GM19240 (cell line): ENCODE data around the gene OPN1MW3.
"Not testable (repeated sequence)": the region's sequence is repeated elsewhere in the genome, so short reads cannot be mapped to it uniquely, and the experiment has no call there.

ENCODE experiments used
- DNase-seq: peaks from one replicate; pipeline ENCODE4 v3.0.0; 2011; ENCODE audit warnings: low spot score; ENCODE audit not compliant: insufficient read length

OPN1MW3 gene

DNA sequence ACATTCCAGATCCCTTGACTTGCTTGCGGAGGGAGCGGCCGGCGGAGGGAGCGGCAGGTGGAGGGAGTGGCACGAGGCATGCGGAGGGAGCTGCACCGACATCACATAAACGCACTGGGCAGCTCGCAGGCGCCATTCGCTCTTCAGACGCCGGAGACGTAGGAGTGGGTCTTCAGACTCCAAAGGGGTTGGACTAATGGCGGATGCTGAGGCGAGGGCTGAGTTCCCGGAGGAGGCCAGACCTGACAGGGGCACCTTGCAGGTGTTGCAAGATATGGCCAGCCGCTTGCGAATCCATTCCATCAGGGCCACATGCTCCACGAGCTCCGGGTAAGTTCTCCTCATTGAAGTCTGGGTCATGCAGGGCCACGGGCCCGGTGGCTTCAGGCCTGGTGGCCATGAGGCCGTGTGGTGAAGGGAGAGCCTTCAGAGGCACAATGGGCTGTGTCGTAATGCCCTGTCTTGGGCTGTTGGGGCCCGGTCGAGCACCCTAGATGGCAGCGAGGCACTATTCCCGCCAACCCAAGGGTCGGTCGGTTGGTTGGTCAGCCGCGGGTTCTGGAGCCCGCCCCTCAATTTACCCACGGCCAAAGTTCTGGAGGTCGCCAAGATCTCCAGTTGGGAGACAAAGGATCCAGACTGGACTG lies 38.4 kb downstream of the OPN1MW3 start, which contains the start of gene TKTL1:
Gene TKTL1, plus strand, starts transcription at position 132 of the 647 bp plus-strand sequence. Its CDS starts 65 bp downstream, at position 197.
- no peak for DNase-seq

DNA sequence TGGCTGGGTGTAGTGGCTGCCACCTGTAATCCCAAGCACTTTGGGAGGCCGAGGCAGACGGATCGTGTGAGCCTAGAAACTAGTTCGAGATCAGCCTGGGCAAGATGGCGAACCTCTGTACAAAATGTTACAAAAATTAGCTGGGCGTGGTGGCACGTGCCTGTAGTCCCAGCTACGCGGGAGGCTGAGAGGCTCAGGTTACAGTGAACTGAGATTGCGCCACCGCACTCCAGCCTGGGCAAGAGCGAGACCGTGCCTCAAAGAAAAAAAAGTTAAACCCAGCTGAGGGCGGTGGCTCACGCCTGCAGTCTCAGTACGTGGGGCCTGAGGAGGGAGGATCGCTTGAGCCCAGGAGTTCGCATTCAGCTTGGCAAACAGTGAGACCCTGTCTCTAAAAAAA lies 39.3 kb downstream of the OPN1MW3 start:
- DNase-seq, result no peak

DNA sequence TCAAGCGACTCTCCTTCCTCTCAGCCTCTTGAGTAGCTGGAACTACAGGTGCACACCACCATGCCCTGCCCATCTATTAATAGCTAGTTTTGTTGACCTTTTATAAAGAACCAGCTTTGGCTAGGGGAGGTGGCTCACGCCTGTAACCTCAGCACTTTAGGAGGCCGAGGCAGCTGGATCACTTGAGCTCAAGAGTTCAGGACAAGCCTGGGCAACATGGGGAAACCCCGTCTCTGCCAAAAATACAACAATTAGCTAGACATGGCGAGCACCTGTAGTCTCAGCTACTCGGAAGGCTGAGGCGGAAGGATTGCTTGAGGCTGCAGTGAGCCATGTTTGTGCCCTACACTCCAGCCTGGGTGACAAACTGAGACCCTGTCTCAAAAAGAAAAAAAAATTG lies 40.9 kb downstream of the OPN1MW3 start:
- DNase-seq, result no peak

DNA sequence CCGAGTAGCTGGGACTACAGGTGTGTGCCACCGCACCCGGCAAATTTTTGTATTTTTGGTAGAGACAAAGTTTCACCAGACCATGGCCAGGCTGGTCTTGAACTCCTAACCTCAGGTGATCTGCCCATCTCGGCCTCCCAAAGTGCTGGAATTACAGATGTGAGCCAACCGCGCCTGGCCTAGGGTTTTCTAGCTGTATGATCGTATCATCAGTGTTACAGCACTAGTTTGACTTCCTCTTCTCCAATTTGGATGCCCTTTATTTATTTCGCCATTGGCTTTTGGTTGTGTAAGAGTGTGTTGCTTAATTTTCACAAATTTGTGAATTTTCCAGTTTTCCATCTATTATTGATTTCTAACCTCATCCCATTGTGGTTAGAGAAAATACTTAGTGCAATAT lies 43.4 kb downstream of the OPN1MW3 start:
- DNase-seq, result no peak

- not testable (repeated sequence) for DNase-seq
These were observed 45.6 kb downstream of the OPN1MW3 start for GRCh38 chrX:154302998-154303397.

DNA sequence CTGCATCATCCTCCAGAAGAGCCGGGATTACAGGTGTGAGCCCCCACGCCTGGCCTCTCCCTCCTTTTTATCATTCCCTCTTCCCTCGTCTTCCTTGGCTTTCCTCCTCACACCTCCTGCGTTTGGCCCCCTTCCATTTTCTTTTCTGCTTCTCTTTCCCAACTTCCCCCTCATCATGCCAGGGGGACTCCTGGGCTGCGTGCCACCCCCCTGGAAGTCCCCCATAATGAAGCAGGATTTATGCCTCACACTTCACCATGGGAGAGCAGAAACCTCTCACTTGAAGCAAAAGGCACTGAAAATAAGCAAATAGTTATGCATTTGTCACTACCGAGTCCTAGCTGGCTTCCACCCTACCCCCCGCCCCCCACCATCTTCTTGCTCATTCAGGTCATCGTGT lies 46.1 kb downstream of the OPN1MW3 start:
- DNase-seq, result no peak

DNA sequence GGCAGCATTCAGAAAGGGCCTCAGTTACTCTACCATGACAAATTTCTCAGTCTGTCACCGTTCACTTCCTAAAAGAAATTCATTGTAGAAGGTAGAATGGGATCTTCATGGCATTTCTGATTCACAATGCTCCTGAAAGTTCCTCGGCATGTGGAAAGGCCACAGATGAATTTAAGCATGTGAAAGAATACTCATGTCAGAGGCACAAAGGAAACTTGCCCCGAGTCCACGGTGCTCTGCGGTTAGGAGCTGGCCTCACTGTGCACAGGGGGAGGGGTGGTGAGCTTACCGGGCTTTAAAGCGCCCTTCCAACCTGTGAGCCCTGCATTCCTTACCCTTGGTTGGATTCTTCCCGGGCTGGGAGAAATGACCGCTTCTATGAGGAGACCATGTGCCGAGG lies 47.5 kb downstream of the OPN1MW3 start:
- no peak for DNase-seq

DNA sequence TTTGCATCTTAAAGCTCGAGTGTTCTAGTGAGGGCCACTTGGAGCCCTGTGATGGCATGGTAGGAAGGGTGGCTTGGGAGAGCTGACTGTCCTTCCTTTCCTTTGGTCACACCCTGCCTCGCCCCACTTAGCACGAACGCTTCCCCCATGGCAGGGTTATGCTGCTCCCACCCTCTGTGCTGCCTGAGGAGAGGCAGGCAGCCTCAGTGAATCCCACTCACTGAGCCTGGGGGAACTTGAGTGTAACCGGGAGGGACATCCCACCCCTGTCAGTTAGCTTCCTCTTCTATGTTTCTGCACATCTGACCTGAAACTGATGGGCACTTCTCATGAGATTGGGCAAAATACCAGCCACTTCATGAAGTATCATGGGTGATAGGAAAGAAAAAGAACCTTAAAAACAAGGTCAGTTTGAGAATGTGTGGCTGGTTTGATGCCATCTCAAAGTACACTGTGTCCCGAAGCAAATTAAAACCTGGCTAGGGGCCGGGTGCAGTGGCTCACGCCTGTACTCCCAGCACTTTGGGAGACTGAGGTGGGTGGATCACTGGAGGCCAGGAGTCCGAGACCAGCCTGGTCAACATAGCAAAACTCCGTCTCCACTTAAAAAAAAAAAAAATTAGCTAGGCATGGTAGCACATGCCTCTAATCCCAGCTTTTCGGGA lies 48.3 kb downstream of the OPN1MW3 start:
- no peak for DNase-seq

DNA sequence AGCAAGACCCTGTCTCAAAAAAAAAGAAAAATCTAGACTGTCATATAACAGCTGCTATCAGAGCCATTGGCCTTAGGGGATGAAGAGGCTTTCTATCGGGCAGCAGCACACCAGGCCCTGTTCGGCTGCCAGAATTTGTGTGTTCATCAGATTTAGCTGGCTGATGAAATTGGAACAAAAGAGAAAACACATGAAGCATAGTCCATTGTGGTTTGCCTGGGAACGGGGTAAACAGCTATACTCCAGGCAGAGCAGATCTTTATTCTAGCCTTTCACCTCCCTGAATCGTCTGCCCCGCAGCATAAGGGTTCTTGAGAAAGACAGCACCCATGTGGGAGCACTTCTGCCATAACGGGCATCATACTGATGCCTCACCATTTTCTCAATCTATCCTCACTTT lies 49.8 kb downstream of the OPN1MW3 start:
- DNase-seq, result no peak

DNA sequence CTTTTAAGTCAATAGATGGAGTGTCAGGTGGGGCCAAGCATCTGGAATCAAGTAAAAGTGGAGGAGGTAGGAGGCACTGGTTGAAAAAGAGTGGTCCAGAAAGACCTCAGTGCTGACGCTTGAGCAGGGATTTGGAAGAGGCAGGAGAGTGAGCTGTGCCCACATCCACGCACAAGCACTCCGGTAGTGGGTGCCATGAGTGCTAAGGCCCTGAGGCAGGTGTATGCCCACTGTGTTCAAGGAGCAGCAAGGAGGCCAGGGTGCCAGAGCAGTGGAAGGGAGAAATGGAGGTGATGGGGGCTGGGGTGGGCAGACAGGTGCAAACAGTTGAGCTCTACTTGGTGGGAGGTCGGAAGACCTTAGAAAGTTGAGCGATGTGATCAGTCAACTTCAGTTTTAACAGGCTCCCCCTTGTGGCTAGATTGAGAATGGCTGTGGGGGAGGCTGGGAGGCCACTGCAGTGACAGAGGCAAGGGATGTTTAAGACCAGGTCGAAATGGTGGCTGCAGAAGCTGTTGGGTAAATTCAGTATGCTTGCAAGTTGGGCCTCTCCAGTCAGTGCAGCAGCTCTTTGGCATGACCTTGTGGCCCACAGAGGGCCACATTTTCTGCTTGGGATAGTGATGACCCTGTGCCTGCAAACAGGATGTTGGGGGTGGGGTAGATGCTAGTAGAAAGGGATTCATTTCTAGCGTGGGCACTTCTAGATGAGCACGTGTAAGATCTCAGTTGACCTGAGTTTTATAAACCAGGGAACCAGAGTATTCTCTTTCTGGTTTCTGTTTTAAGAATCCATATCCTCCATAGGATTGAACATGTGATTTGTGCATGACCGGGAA lies 50.9 kb downstream of the OPN1MW3 start:
- no peak for DNase-seq

DNA sequence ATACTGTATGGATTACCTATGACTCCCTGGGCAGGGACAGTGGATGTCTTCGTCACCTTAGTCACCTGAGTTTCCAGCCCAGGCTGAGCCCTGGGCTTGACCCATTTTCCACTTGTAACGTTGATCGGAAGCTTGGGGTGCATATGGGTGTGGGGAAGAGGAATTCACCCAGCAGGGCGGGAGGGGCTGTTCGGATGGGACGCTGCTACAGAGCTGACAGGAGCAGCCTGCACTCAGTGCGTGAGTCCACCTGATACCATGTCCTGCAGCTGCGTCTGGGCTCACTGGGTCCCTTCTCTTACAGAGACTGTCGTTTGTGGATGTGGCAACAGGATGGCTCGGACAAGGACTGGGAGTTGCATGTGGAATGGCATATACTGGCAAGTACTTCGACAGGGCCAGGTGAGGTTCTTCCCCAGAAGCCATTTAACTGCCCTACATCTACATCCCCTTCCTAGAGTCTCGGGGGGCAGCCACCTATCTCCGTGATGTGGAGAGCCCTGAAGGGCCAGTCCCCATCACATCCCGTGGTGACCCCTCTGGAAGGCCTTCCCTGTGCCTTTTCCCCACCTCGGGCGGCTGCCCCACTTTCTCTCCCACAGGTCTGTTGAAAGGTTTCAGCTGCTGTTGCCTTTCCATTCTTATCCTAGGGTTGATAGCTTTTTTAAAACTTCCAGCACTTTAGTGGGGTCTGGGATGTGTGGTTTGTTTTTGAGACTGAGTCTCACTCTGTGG lies 51.8 kb downstream of the OPN1MW3 start:
- no peak for DNase-seq

DNA sequence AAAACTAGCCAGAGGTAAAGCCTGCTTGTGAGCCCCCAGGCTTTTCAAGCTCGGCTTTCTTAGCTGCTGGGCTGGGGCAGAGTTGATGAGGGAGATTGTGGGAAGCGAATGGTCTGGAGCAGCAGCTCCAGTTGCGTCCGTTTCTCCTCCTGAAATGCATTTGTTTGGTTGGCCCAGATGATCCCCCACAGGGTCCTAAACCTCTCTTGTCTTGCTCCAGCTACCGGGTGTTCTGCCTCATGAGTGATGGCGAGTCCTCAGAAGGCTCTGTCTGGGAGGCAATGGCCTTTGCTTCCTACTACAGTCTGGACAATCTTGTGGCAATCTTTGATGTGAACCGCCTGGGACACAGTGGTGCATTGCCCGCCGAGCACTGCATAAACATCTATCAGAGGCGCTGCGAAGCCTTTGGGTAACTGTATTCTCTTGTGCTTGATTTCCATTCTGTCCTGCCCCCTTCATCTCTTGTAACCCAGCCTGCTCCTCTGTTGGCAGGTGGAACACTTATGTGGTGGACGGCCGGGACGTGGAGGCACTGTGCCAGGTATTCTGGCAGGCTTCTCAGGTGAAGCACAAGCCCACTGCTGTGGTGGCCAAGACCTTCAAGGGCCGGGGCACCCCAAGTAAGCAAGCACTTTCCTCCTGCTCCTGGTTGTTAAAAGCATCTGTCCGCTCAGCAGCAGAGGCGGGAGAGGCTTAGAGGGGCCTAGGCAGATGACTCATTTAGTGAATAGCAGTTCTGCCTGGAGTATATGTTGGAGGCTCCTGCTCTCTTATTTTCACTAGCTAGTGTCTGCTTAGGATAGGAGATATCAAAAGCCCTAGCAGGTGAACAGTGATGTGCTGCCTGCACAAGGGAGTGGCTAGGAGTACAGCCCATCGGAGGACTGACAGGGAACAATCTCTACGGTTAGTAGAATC lies 53.5 kb downstream of the OPN1MW3 start:
- DNase-seq, result no peak

DNA sequence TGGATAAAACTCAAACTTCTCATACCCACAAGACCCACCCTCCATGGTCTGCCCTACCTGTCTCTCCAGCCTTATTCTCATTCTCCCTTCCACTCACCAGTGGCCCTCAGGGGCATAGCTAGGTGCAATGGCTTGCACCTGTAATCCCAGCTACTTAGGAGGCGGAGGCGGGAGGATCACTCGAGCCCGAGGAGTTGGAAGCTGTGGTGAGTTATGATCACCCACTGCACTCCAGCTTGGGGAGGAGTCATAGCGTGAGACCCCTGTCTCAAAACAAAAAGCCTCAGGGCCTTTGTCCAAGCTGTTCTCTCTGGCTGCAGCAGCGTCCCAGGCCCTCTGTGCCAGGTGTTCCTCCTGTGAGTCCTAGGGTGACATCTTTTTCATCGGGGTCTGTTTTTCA lies 54.7 kb downstream of the OPN1MW3 start:
- no peak for DNase-seq

- no peak for DNase-seq
These were observed 55.8 kb downstream of the OPN1MW3 start for GRCh38 chrX:154313147-154313546.

GRCh38 chrX:154315416-154315815 lies 58.0 kb downstream of the OPN1MW3 start:
- no peak for DNase-seq

DNA sequence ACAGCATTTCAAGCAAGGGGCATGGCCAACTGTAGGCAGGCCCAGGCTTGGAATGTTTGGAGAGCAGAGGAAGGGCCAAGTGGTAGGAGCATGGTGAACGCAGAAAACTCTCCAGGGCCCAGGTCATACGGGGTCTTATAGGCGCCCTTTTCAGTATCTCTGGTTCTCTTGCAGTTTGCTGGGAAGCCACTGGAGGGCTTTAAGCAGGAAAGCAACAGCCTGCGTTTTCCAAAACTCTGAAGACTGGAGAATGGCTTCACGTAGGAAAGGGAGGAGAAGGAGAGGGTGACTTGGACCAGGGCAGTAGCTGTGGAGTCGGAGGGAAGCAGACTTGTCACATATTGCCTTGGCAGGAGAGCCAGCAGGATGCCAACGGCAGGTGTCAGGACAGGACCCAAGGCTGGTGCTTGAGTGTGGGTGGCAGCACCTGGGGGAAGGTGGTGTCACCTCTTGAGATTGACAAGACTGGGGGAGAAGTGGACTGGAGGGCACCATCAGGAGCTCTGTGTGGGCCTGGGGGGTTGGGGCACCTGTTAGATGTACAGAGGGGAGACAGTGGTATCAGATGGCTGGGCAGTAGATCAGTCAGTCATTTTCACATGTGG lies 60.1 kb downstream of the OPN1MW3 start:
- no peak for DNase-seq

- DNase-seq, result no peak
These were observed 63.0 kb downstream of the OPN1MW3 start for GRCh38 chrX:154320406-154320805.
